ENCODE data around the gene RALGAPB.

Gene RALGAPB

GRCh38 chr20:38579921-38580320, 107.3 kb downstream of the RALGAPB start:
- Histone ChIP-seq H3K9me3 (ENCODE audit: control insufficient read depth, low read length) (no peaks in the 10 kb centered on the region), H3K4me1 (ENCODE audit: control insufficient read depth, insufficient read depth, low read length, poor library complexity, severe bottlenecking) (no peaks in the 10 kb centered on the region), H3K27me3 (replicated peaks; ENCODE audit: control insufficient read depth, insufficient read depth, low read length, poor library complexity, severe bottlenecking) (no peaks in the 10 kb centered on the region), H3K27ac (ENCODE audit: insufficient read depth, low read length, poor library complexity, severe bottlenecking) (no peak overlapping the region), H3K4me3 (ENCODE audit: insufficient read depth, low read depth, low read length, poor library complexity, severe bottlenecking) (no peak overlapping the region), H3K36me3 (ENCODE audit: control insufficient read depth, insufficient read depth, low read length) (peaks cover 10% of the 10 kb centered on the region)
- DNase-seq: no peak

GRCh38 chr20:38581013-38581412, 108.4 kb downstream of the RALGAPB start, which contains the start of gene ADIG:
Gene ADIG (plus strand): TSS chr20:38581197. CDS start chr20:38581251, 54 bp downstream.
- H3K4me1 ChIP-seq (ENCODE audit: control insufficient read depth, insufficient read depth, low read length, poor library complexity, severe bottlenecking): no peaks in the 10 kb centered on the region
- no peaks in the 10 kb centered on the region for H3K27me3 ChIP-seq (replicated peaks; ENCODE audit: control insufficient read depth, insufficient read depth, low read length, poor library complexity, severe bottlenecking)
- H3K4me3 ChIP-seq (ENCODE audit: insufficient read depth, low read depth, low read length, poor library complexity, severe bottlenecking): no peak within 1 kb of the TSS
- DNase-seq: no peak
- no peaks in the 10 kb centered on the region for H3K9me3 ChIP-seq (ENCODE audit: control insufficient read depth, low read length)
- peaks cover 4% of the 10 kb centered on the region for H3K36me3 ChIP-seq (ENCODE audit: control insufficient read depth, insufficient read depth, low read length)
- H3K27ac ChIP-seq (ENCODE audit: insufficient read depth, low read length, poor library complexity, severe bottlenecking): no peak within 1 kb of the TSS

- DNase-seq: no peak
- H3K27ac ChIP-seq (ENCODE audit: insufficient read depth, low read length, poor library complexity, severe bottlenecking): no peak overlapping the region
Observed at GRCh38 chr20:38581830-38582358, 109.3 kb downstream of the RALGAPB start.

GRCh38 chr20:38583306-38583705, 110.7 kb downstream of the RALGAPB start:
- H3K4me1 ChIP-seq (ENCODE audit: control insufficient read depth, insufficient read depth, low read length, poor library complexity, severe bottlenecking): no peaks in the 10 kb centered on the region
- H3K36me3 ChIP-seq (ENCODE audit: control insufficient read depth, insufficient read depth, low read length): no peaks in the 10 kb centered on the region
- H3K9me3 ChIP-seq (ENCODE audit: control insufficient read depth, low read length): no peaks in the 10 kb centered on the region
- DNase-seq: no peak
- H3K4me3 ChIP-seq (ENCODE audit: insufficient read depth, low read depth, low read length, poor library complexity, severe bottlenecking): no peak overlapping the region
- no peak overlapping the region for H3K27ac ChIP-seq (ENCODE audit: insufficient read depth, low read length, poor library complexity, severe bottlenecking)
- H3K27me3 ChIP-seq (replicated peaks; ENCODE audit: control insufficient read depth, insufficient read depth, low read length, poor library complexity, severe bottlenecking): no peaks in the 10 kb centered on the region

More at GRCh38 chr20:38581830-38582358, 109.3 kb downstream of the RALGAPB start:
- no peaks in the 10 kb centered on the region for H3K9me3 ChIP-seq (ENCODE audit: control insufficient read depth, low read length)
- no peaks in the 10 kb centered on the region for H3K27me3 ChIP-seq (replicated peaks; ENCODE audit: control insufficient read depth, insufficient read depth, low read length, poor library complexity, severe bottlenecking)
- no peaks in the 10 kb centered on the region for H3K4me1 ChIP-seq (ENCODE audit: control insufficient read depth, insufficient read depth, low read length, poor library complexity, severe bottlenecking)
- H3K4me3 ChIP-seq (ENCODE audit: insufficient read depth, low read depth, low read length, poor library complexity, severe bottlenecking): no peak overlapping the region
- H3K36me3 ChIP-seq (ENCODE audit: control insufficient read depth, insufficient read depth, low read length): no peaks in the 10 kb centered on the region

GRCh38 chr20:38584099-38584763, 111.6 kb downstream of the RALGAPB start:
- Histone ChIP-seq H3K4me1 (ENCODE audit: control insufficient read depth, insufficient read depth, low read length, poor library complexity, severe bottlenecking) (no peaks in the 10 kb centered on the region), H3K4me3 (ENCODE audit: insufficient read depth, low read depth, low read length, poor library complexity, severe bottlenecking) (no peak overlapping the region), H3K9me3 (ENCODE audit: control insufficient read depth, low read length) (no peaks in the 10 kb centered on the region), H3K36me3 (ENCODE audit: control insufficient read depth, insufficient read depth, low read length) (no peaks in the 10 kb centered on the region), H3K27ac (ENCODE audit: insufficient read depth, low read length, poor library complexity, severe bottlenecking) (no peak overlapping the region), H3K27me3 (replicated peaks; ENCODE audit: control insufficient read depth, insufficient read depth, low read length, poor library complexity, severe bottlenecking) (no peaks in the 10 kb centered on the region)
- no peak for DNase-seq

- no peak overlapping the region for H3K27ac ChIP-seq (ENCODE audit: insufficient read depth, low read length, poor library complexity, severe bottlenecking)
- no peak for DNase-seq
- no peaks in the 10 kb centered on the region for H3K9me3 ChIP-seq (ENCODE audit: control insufficient read depth, low read length)
- H3K4me1 ChIP-seq (ENCODE audit: control insufficient read depth, insufficient read depth, low read length, poor library complexity, severe bottlenecking): no peaks in the 10 kb centered on the region
- no peaks in the 10 kb centered on the region for H3K36me3 ChIP-seq (ENCODE audit: control insufficient read depth, insufficient read depth, low read length)
- H3K4me3 ChIP-seq (ENCODE audit: insufficient read depth, low read depth, low read length, poor library complexity, severe bottlenecking): no peak overlapping the region
- no peaks in the 10 kb centered on the region for H3K27me3 ChIP-seq (replicated peaks; ENCODE audit: control insufficient read depth, insufficient read depth, low read length, poor library complexity, severe bottlenecking)
Observed at GRCh38 chr20:38585404-38586180, 112.9 kb downstream of the RALGAPB start.

GRCh38 chr20:38586181-38586525, 113.5 kb downstream of the RALGAPB start:
- no peaks in the 10 kb centered on the region for H3K9me3 ChIP-seq (ENCODE audit: control insufficient read depth, low read length)
- no peak for DNase-seq
- H3K27ac ChIP-seq (ENCODE audit: insufficient read depth, low read length, poor library complexity, severe bottlenecking): no peak overlapping the region
- H3K36me3 ChIP-seq (ENCODE audit: control insufficient read depth, insufficient read depth, low read length): no peaks in the 10 kb centered on the region
- H3K27me3 ChIP-seq (replicated peaks; ENCODE audit: control insufficient read depth, insufficient read depth, low read length, poor library complexity, severe bottlenecking): no peaks in the 10 kb centered on the region
- no peaks in the 10 kb centered on the region for H3K4me1 ChIP-seq (ENCODE audit: control insufficient read depth, insufficient read depth, low read length, poor library complexity, severe bottlenecking)
- H3K4me3 ChIP-seq (ENCODE audit: insufficient read depth, low read depth, low read length, poor library complexity, severe bottlenecking): no peak overlapping the region

- Histone ChIP-seq H3K36me3 (ENCODE audit: control insufficient read depth, insufficient read depth, low read length) (no peaks in the 10 kb centered on the region), H3K27me3 (replicated peaks; ENCODE audit: control insufficient read depth, insufficient read depth, low read length, poor library complexity, severe bottlenecking) (no peaks in the 10 kb centered on the region), H3K4me3 (ENCODE audit: insufficient read depth, low read depth, low read length, poor library complexity, severe bottlenecking) (no peak overlapping the region), H3K27ac (ENCODE audit: insufficient read depth, low read length, poor library complexity, severe bottlenecking) (no peak overlapping the region), H3K9me3 (ENCODE audit: control insufficient read depth, low read length) (no peaks in the 10 kb centered on the region), H3K4me1 (ENCODE audit: control insufficient read depth, insufficient read depth, low read length, poor library complexity, severe bottlenecking) (no peaks in the 10 kb centered on the region)
- DNase-seq: no peak
Observed at GRCh38 chr20:38588303-38588702, 115.7 kb downstream of the RALGAPB start.

- H3K36me3 ChIP-seq (ENCODE audit: control insufficient read depth, insufficient read depth, low read length): no peaks in the 10 kb centered on the region
- no peak overlapping the region for H3K4me3 ChIP-seq (ENCODE audit: insufficient read depth, low read depth, low read length, poor library complexity, severe bottlenecking)
- H3K27ac ChIP-seq (ENCODE audit: insufficient read depth, low read length, poor library complexity, severe bottlenecking): no peak overlapping the region
- no peaks in the 10 kb centered on the region for H3K27me3 ChIP-seq (replicated peaks; ENCODE audit: control insufficient read depth, insufficient read depth, low read length, poor library complexity, severe bottlenecking)
- H3K9me3 ChIP-seq (ENCODE audit: control insufficient read depth, low read length): no peaks in the 10 kb centered on the region
- no peak for DNase-seq
- H3K4me1 ChIP-seq (ENCODE audit: control insufficient read depth, insufficient read depth, low read length, poor library complexity, severe bottlenecking): no peaks in the 10 kb centered on the region
Observed at GRCh38 chr20:38589351-38589750, 116.7 kb downstream of the RALGAPB start.
